Keratinocyte (primary cell): ENCODE measurements around the gene KLHDC3. TPM values are rescaled to one million over a fixed set of nuclear protein-coding genes. Genes with fewer than 3 reads are reported as not detected.
"Not testable (repeated sequence)": the region's sequence is repeated elsewhere in the genome, so short reads cannot be mapped to it uniquely, and the experiment has no call there.

Experiments used
- DNase-seq: peaks from one replicate; pipeline ENCODE4 v3.0.0-alpha.2; 2011; ENCODE audit warnings: low read depth, missing footprints, low spot score
- FAIRE-seq: peaks from 2 replicates; lab custom pipeline; 2011; peaks lifted over from hg19 to GRCh38; lab: Jason Lieb, UNC
- H2AFZ ChIP-seq: 2 replicates; pipeline ENCODE4 v1.6.0; 2012; ENCODE audit warnings: low read length, control low read depth, inconsistent platforms; ENCODE audit not compliant: control insufficient read depth
- H3K27ac ChIP-seq: 2 replicates; pipeline ENCODE4 v1.5.1; 2011; ENCODE audit warnings: low read length; ENCODE audit not compliant: control insufficient read depth, insufficient read depth
- H3K27me3 ChIP-seq: 3 replicates; pipeline ENCODE4 v1.6.0; 2011; ENCODE audit warnings: low read length; ENCODE audit not compliant: control insufficient read depth, insufficient read depth; ENCODE audit errors: extremely low read depth
- H3K36me3 ChIP-seq, 2 experiments: 2 replicates in 1 of 2; 3 replicates in 1 of 2; pipeline ENCODE4 v1.5.1; 2011; ENCODE audit warnings: low read length in 2 of 2, mild to moderate bottlenecking in 1 of 2; ENCODE audit not compliant: control insufficient read depth in 2 of 2, insufficient read depth in 2 of 2; ENCODE audit errors: extremely low read depth in 1 of 2
- H3K4me1 ChIP-seq: 3 replicates; pipeline ENCODE4 v1.5.1; 2011; ENCODE audit warnings: low read length; ENCODE audit not compliant: control insufficient read depth, insufficient read depth; ENCODE audit errors: extremely low read depth
- H3K4me2 ChIP-seq: 3 replicates; pipeline ENCODE4 v1.6.0; 2011; ENCODE audit warnings: low read depth, low read length; ENCODE audit not compliant: control insufficient read depth, insufficient read depth; ENCODE audit errors: extremely low read depth
- H3K4me3 ChIP-seq, 3 experiments: fragments of 200-600 bp in 1 of 3; sonication (generic) in 1 of 3; 2 replicates in 2 of 3; 3 replicates in 1 of 3; pipeline ENCODE4 v1.5.1; 2011 to 2016; ENCODE audit warnings: low read length in 3 of 3, mild to moderate bottlenecking in 3 of 3, control low read depth in 2 of 3, inconsistent platforms in 1 of 3, low read depth in 1 of 3, mixed read lengths in 1 of 3, mixed run types in 1 of 3, moderate library complexity in 1 of 3; ENCODE audit not compliant: control insufficient read depth in 2 of 3, insufficient read depth in 2 of 3; ENCODE audit errors: extremely low read depth in 1 of 3
- H3K79me2 ChIP-seq: 2 replicates; pipeline ENCODE4 v1.6.0; 2012; ENCODE audit warnings: low read length; ENCODE audit not compliant: control insufficient read depth, insufficient read depth
- H3K9ac ChIP-seq: 3 replicates; pipeline ENCODE4 v1.6.0; 2011; ENCODE audit warnings: low read length; ENCODE audit not compliant: control insufficient read depth, insufficient read depth; ENCODE audit errors: extremely low read depth
- H3K9me1 ChIP-seq: 3 replicates; pipeline ENCODE4 v1.6.0; 2011; ENCODE audit warnings: low read length; ENCODE audit not compliant: control insufficient read depth, insufficient read depth; ENCODE audit errors: extremely low read depth
- H3K9me3 ChIP-seq: 2 replicates; pipeline ENCODE4 v1.5.1; 2012; ENCODE audit warnings: low read depth, low read length; ENCODE audit not compliant: control insufficient read depth
- H4K20me1 ChIP-seq: 3 replicates; pipeline ENCODE4 v1.6.0; 2011; ENCODE audit warnings: low read length; ENCODE audit not compliant: control insufficient read depth, insufficient read depth; ENCODE audit errors: extremely low read depth
- CTCF ChIP-seq, 3 experiments: IDR thresholded peaks in 1 of 3; conservative IDR thresholded peaks in 1 of 3; optimal IDR thresholded peaks in 1 of 3; 2 replicates in 2 of 3; 3 replicates in 1 of 3; pipeline versions ENCODE3 to v1.5.1; 2011; ENCODE audit warnings: low read length in 3 of 3, mild to moderate bottlenecking in 3 of 3, moderate library complexity in 2 of 3, control low read depth in 1 of 3, inconsistent platforms in 1 of 3; ENCODE audit not compliant: insufficient read depth in 2 of 3; ENCODE audit errors: extremely low read depth in 1 of 3
- EZH2 ChIP-seq: IDR thresholded peaks from one replicate; pipeline ENCODE4 v1.6.1; 2012; ENCODE audit warnings: inconsistent platforms, mild to moderate bottlenecking, low read length, moderate library complexity
- dilution Hi-C: fragments of 300-500 bp; cut with MboI; formaldehyde crosslinking; loops from one replicate; pipeline ENCODE4 v1.7.0; 2020; ENCODE audit warnings: low sequenced_read_pairs; ENCODE audit not compliant: extremely low pct_ligation_motif_present
- polyA plus RNA-seq, 5 experiments: library from polyadenylated mRNA; depleted of rRNA in 3 of 5; stranded (reverse) in 3 of 5; stranded (forward) in 1 of 5; unstranded in 1 of 5; fragments of >200 nt; gene quantifications; 1 replicate in 1 of 5; 2 replicates in 3 of 5; 3 replicates in 1 of 5; pipeline versions ENCODE4 v1.2.1 to v1.2.3, GENCODE V29; 2011 to 2012; ENCODE audit warnings: missing spikeins in 2 of 5, low read depth in 1 of 5, low replicate concordance in 1 of 5

Gene KLHDC3
- polyA plus RNA-seq, 1 donor (not counting 4 experiments of a cell fraction or from before 2014, with no cell fraction given): 24.8 TPM

- Histone ChIP-seq H3K9ac (no peak overlapping the region), H3K27ac (no peak overlapping the region), H2AFZ (no peak overlapping the region), H3K4me2 (no peak overlapping the region), H3K9me3 (no peaks in the 10 kb centered on the region), H3K4me1 (no peaks in the 10 kb centered on the region), H3K79me2 (no peaks in the 10 kb centered on the region), H3K36me3 (peaks cover 34 to 38% of the 10 kb centered on the region in 2 experiments), H3K9me1 (no peaks in the 10 kb centered on the region), H3K4me3 (no peak overlapping the region), H4K20me1 (no peaks in the 10 kb centered on the region), H3K27me3 (no peaks in the 10 kb centered on the region)
- TF ChIP-seq CTCF (optimal IDR thresholded peaks at IDR 0.05 in 1 of 3, IDR thresholded peaks at IDR 0.05 in 1 of 3, conservative IDR thresholded peaks at IDR 0.05 in 1 of 3; ENCODE audit: extremely low read depth in 1 of 3, insufficient read depth in 2 of 3, low read length in 3 of 3): no peak
- TF ChIP-seq EZH2: no peak
- DNase-seq (no peak), FAIRE-seq (no peak)
- dilution Hi-C loops: no loop called here
Observed at GRCh38 chr6:43040542-43041257, 26.7 kb downstream of the KLHDC3 start.

GRCh38 chr6:43041475-43041874, 27.4 kb downstream of the KLHDC3 start:
- H3K9me3 ChIP-seq, H3K4me2 ChIP-seq, FAIRE-seq, H3K4me3 ChIP-seq, dilution Hi-C loops, H3K4me1 ChIP-seq, H3K27ac ChIP-seq, H2AFZ ChIP-seq, DNase-seq, H3K27me3 ChIP-seq, H3K9ac ChIP-seq, H4K20me1 ChIP-seq, H3K79me2 ChIP-seq, H3K9me1 ChIP-seq: not testable (repeated sequence)
- peaks cover 34 to 41% of the 10 kb centered on the region in 2 experiments for H3K36me3 ChIP-seq

GRCh38 chr6:43043310-43043709, 29.3 kb downstream of the KLHDC3 start:
- dilution Hi-C loops: no loop called here
- FAIRE-seq: no peak
- H3K36me3 ChIP-seq: peaks cover 38 to 40% of the 10 kb centered on the region in 2 experiments

More at GRCh38 chr6:43043310-43043709, 29.3 kb downstream of the KLHDC3 start:
- Histone ChIP-seq H3K79me2 (no peaks in the 10 kb centered on the region), H3K4me1 (no peaks in the 10 kb centered on the region), H2AFZ (no peak overlapping the region), H3K4me2 (no peak overlapping the region), H3K9me1 (no peaks in the 10 kb centered on the region), H3K27me3 (no peaks in the 10 kb centered on the region), H3K27ac (no peak overlapping the region), H3K9me3 (no peaks in the 10 kb centered on the region), H3K4me3 (no peak overlapping the region), H3K9ac (no peak overlapping the region), H4K20me1 (no peaks in the 10 kb centered on the region)
- no peak for TF ChIP-seq CTCF (optimal IDR thresholded peaks at IDR 0.05 in 1 of 3, IDR thresholded peaks at IDR 0.05 in 1 of 3, conservative IDR thresholded peaks at IDR 0.05 in 1 of 3; ENCODE audit: extremely low read depth in 1 of 3, insufficient read depth in 2 of 3, low read length in 3 of 3)
- TF ChIP-seq EZH2: no peak
- no peak for DNase-seq
